ENCODE data around the gene DLGAP4. TPM values are rescaled to one million over a fixed set of nuclear protein-coding genes. Genes with fewer than 3 reads are reported as not detected.
A peak's percentile ranks its signal among the peaks of the same experiment; 100 is the strongest.

DLGAP4 gene
- total and polyA plus RNA-seq, 10 of the 15 experiments (the other 5 are each of a cell fraction or from before 2014, with no cell fraction given) = 0.42 to 43.3 (median 19.0) TPM

GRCh38 chr20:36573103-36573797 is 267.1 kb downstream of the DLGAP4 start, which contains the start of gene TGIF2 (continued):
- TF ChIP-seq ZNF24 (IDR thresholded peaks at IDR 0.05) = peak; percentile 7; the same call in 1 of the 2 replicates
- TF ChIP-seq, protein P1, sequence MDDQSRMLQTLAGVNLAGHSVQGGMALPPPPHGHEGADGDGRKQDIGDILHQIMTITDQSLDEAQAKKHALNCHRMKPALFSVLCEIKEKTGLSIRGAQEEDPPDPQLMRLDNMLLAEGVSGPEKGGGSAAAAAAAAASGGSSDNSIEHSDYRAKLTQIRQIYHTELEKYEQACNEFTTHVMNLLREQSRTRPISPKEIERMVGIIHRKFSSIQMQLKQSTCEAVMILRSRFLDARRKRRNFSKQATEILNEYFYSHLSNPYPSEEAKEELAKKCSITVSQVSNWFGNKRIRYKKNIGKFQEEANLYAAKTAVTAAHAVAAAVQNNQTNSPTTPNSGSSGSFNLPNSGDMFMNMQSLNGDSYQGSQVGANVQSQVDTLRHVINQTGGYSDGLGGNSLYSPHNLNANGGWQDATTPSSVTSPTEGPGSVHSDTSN (IDR thresholded peaks at IDR 0.05; ENCODE audit: insufficient replicate concordance, low read depth, low read length) = peak; percentile 48
- TF ChIP-seq ATF7 (IDR thresholded peaks at IDR 0.05; ENCODE audit: low read depth) = no peak
- TF ChIP-seq ZBED1 (IDR thresholded peaks at IDR 0.05; ENCODE audit: borderline replicate concordance) = no peak
- no peak for TF ChIP-seq CHD1 (IDR thresholded peaks at IDR 0.05; ENCODE audit: low read depth, low read length)
- no peak for TF ChIP-seq RAD21 (IDR thresholded peaks at IDR 0.05; ENCODE audit: insufficient read depth, low read depth, low read length)
- TF ChIP-seq SMC3 (IDR thresholded peaks at IDR 0.05; ENCODE audit: borderline replicate concordance, low read length) = no peak
- TF ChIP-seq, protein P2, sequence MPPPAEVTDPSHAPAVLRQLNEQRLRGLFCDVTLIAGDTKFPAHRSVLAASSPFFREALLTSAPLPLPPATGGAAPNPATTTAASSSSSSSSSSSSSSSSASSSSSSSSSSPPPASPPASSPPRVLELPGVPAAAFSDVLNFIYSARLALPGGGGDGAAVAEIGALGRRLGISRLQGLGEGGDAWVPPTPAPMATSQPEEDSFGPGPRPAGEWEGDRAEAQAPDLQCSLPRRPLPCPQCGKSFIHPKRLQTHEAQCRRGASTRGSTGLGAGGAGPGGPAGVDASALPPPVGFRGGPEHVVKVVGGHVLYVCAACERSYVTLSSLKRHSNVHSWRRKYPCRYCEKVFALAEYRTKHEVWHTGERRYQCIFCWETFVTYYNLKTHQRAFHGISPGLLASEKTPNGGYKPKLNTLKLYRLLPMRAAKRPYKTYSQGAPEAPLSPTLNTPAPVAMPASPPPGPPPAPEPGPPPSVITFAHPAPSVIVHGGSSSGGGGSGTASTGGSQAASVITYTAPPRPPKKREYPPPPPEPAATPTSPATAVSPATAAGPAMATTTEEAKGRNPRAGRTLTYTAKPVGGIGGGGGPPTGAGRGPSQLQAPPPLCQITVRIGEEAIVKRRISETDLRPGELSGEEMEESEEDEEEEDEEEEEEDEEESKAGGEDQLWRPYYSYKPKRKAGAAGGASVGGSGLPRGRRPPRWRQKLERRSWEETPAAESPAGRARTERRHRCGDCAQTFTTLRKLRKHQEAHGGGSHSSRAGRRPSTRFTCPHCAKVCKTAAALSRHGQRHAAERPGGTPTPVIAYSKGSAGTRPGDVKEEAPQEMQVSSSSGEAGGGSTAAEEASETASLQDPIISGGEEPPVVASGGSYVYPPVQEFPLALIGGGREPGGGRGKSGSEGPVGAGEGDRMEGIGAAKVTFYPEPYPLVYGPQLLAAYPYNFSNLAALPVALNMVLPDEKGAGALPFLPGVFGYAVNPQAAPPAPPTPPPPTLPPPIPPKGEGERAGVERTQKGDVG (CRISPR knock-in tag; IDR thresholded peaks at IDR 0.05) = no peak
- peak; percentile 84 for TF ChIP-seq DPF2 (IDR thresholded peaks at IDR 0.05)
- peak; percentile 22; the same call in 1 of the 2 replicates for TF ChIP-seq PML (IDR thresholded peaks at IDR 0.05; ENCODE audit: low read length)
- no peak for TF ChIP-seq STAT1 (conservative IDR thresholded peaks at IDR 0.05)
- peak in 1 of 2 experiments; percentile 58; a peak in 1 of 3 replicates for TF ChIP-seq EGR1 (IDR thresholded peaks at IDR 0.05; ENCODE audit: borderline replicate concordance in 1 of 2, low read depth in 2 of 2, low read length in 2 of 2)
- TF ChIP-seq BRCA1 (IDR thresholded peaks at IDR 0.05; ENCODE audit: low read depth, low read length) = no peak
- TF ChIP-seq, protein P3, sequence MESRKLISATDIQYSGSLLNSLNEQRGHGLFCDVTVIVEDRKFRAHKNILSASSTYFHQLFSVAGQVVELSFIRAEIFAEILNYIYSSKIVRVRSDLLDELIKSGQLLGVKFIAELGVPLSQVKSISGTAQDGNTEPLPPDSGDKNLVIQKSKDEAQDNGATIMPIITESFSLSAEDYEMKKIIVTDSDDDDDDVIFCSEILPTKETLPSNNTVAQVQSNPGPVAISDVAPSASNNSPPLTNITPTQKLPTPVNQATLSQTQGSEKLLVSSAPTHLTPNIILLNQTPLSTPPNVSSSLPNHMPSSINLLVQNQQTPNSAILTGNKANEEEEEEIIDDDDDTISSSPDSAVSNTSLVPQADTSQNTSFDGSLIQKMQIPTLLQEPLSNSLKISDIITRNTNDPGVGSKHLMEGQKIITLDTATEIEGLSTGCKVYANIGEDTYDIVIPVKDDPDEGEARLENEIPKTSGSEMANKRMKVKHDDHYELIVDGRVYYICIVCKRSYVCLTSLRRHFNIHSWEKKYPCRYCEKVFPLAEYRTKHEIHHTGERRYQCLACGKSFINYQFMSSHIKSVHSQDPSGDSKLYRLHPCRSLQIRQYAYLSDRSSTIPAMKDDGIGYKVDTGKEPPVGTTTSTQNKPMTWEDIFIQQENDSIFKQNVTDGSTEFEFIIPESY (IDR thresholded peaks at IDR 0.05) = 0 out of 2 replicates have a peak, but pooled peaks have one; percentile 40
- no peak for TF ChIP-seq CBX3 (IDR thresholded peaks at IDR 0.05; ENCODE audit: borderline replicate concordance, low read depth)
- TF ChIP-seq SMAD1 (IDR thresholded peaks at IDR 0.05; ENCODE audit: low read depth, partially characterized antibody) = peak; percentile 39
- no peak for TF ChIP-seq BMI1 (IDR thresholded peaks at IDR 0.05; ENCODE audit: borderline replicate concordance)
- TF ChIP-seq EED (IDR thresholded peaks at IDR 0.05; ENCODE audit: low read depth) = no peak; the same call in 1 of the 2 replicates
- peak; percentile 22; the same call in 1 of the 2 replicates for TF ChIP-seq ZNF217 (IDR thresholded peaks at IDR 0.05)
- TF ChIP-seq WRNIP1 (IDR thresholded peaks at IDR 0.05; ENCODE audit: borderline replicate concordance, low read depth, low read length) = no peak
- TF ChIP-seq TCF7 (IDR thresholded peaks at IDR 0.05; ENCODE audit: borderline replicate concordance) = no peak
- TF ChIP-seq, protein P4, sequence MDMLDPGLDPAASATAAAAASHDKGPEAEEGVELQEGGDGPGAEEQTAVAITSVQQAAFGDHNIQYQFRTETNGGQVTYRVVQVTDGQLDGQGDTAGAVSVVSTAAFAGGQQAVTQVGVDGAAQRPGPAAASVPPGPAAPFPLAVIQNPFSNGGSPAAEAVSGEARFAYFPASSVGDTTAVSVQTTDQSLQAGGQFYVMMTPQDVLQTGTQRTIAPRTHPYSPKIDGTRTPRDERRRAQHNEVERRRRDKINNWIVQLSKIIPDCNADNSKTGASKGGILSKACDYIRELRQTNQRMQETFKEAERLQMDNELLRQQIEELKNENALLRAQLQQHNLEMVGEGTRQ (IDR thresholded peaks at IDR 0.05; ENCODE audit: borderline replicate concordance, low read depth, low read length) = no peak

All from GM12878 (cell line).